K562 (cell line): ENCODE data around the gene RSPRY1. TPM values are rescaled to one million over a fixed set of nuclear protein-coding genes. Genes with fewer than 3 reads are reported as not detected.
"Not testable (repeated sequence)": the region's sequence is repeated elsewhere in the genome, so short reads cannot be mapped to it uniquely, and the experiment has no call there.

ENCODE experiments used
- ATAC-seq: fragments of 200-7000 bp; cut with Tn5 transposase; 3 replicates; pipeline ENCODE4 v1.9.1; 2020; ENCODE audit warnings: moderate library complexity
- BruUV-seq: library from RNA; stranded (reverse); fragments of 400-500 nt; replicated peaks from 2 replicates; lab custom pipeline; 2021; lab: Mats Ljungman, UMichigan
- CTCF ChIA-PET: fragments of 300-600 bp; formaldehyde crosslinking; extraction: SDS; loops from one replicate; lab custom pipeline; 2021; ENCODE audit warnings: low intra/inter-chr PET ratio; lab: Yijun Ruan, JAX
- POLR2A ChIA-PET: fragments of 300-600, 350-650 bp; sonication (Branson Sonifier 250); formaldehyde crosslinking; extraction: SDS; loops from one replicate; lab custom pipeline; 2021; ENCODE audit warnings: antibody characterized with exemption, inconsistent platforms; lab: Yijun Ruan, JAX
- DNase-seq, 4 experiments: peaks; one replicate each; pipeline versions ENCODE4 v3.0.0 to v3.0.0-alpha.2; 2011 to 2018; ENCODE audit warnings: low spot score in 3 of 4, mixed read lengths in 3 of 4; ENCODE audit errors: extremely low read depth in 1 of 4
- FAIRE-seq: peaks from 2 replicates; lab custom pipeline; 2011; peaks lifted over from hg19 to GRCh38; lab: Jason Lieb, UNC
- H2AFZ ChIP-seq: 2 replicates; pipeline ENCODE4 v1.6.0; 2011; ENCODE audit warnings: low read depth, low read length, control low read depth, inconsistent platforms
- H3K27ac ChIP-seq: fragments of 200-600 bp; 3 replicates; pipeline ENCODE4 v1.8.0; 2011; ENCODE audit warnings: low read depth, mild to moderate bottlenecking, control low read depth, inconsistent platforms, low read length, moderate library complexity, mixed read lengths; ENCODE audit errors: extremely low read depth
- H3K27me3 ChIP-seq, 2 experiments: fragments of 300-600 bp in 1 of 2; 2 replicates in 1 of 2; 3 replicates in 1 of 2; pipeline versions ENCODE4 v1.6.0 to v1.8.0; 2011; ENCODE audit warnings: inconsistent platforms in 2 of 2, low read length in 2 of 2, mild to moderate bottlenecking in 1 of 2, mixed read lengths in 1 of 2, moderate library complexity in 1 of 2; ENCODE audit not compliant: control insufficient read depth in 2 of 2, insufficient read depth in 2 of 2
- H3K36me3 ChIP-seq: fragments of 300-600 bp; 3 replicates; pipeline ENCODE4 v1.8.0; 2011; ENCODE audit warnings: mild to moderate bottlenecking, low read length, inconsistent platforms; ENCODE audit not compliant: control insufficient read depth, insufficient read depth
- H3K4me1 ChIP-seq, 2 experiments: fragments of 200-600 bp in 1 of 2; replicated peaks in 1 of 2; 2 replicates in 1 of 2; 3 replicates in 1 of 2; pipeline versions ENCODE4 v1.5.1 to v1.8.0; 2011; ENCODE audit warnings: inconsistent platforms in 2 of 2, low read length in 2 of 2, mild to moderate bottlenecking in 1 of 2, mixed read lengths in 1 of 2, moderate library complexity in 1 of 2; ENCODE audit not compliant: control insufficient read depth in 2 of 2, insufficient read depth in 2 of 2
- H3K4me2 ChIP-seq: 2 replicates; pipeline ENCODE4 v1.6.1; 2011; ENCODE audit warnings: low read length, control low read depth, inconsistent platforms, mixed read lengths; ENCODE audit not compliant: insufficient read depth
- H3K4me3 ChIP-seq: fragments of 200-600 bp; sonication (generic), shearing (Covaris generic); 2 replicates; pipeline ENCODE4 v1.5.1; 2016; ENCODE audit warnings: control low read depth, inconsistent platforms
- H3K79me2 ChIP-seq: fragments of 200-600 bp; 3 replicates; pipeline ENCODE4 v1.8.0; 2011; ENCODE audit warnings: low read length, inconsistent platforms; ENCODE audit not compliant: control insufficient read depth, insufficient read depth
- H3K9ac ChIP-seq, 2 experiments: 2 replicates each; pipeline versions ENCODE4 v1.6.0 to v1.6.1; 2011; ENCODE audit warnings: low read depth in 2 of 2, low read length in 2 of 2, control low read depth in 1 of 2, inconsistent platforms in 1 of 2, mild to moderate bottlenecking in 1 of 2, mixed read lengths in 1 of 2; ENCODE audit not compliant: insufficient read depth in 1 of 2
- H3K9me1 ChIP-seq: one replicate; pipeline ENCODE4 v1.6.0; 2011; ENCODE audit warnings: inconsistent platforms, mild to moderate bottlenecking, low read length, moderate library complexity; ENCODE audit not compliant: control insufficient read depth, insufficient read depth
- H3K9me3 ChIP-seq: replicated peaks from 2 replicates; pipeline ENCODE4 v1.5.1; 2011; ENCODE audit warnings: low read depth, low read length, inconsistent platforms; ENCODE audit not compliant: control insufficient read depth, insufficient read depth
- H4K20me1 ChIP-seq: replicated peaks from 2 replicates; pipeline ENCODE4 v1.6.1; 2011; ENCODE audit warnings: low read length, inconsistent platforms, mixed read lengths; ENCODE audit not compliant: control insufficient read depth, insufficient read depth
- ERF ChIP-seq: fragments of 450-650 bp; formaldehyde crosslinking; IDR thresholded peaks from 2 replicates; pipeline ENCODE4 v1.4.0; 2020; ENCODE audit warnings: mild to moderate bottlenecking, mixed read lengths
- ESRRA ChIP-seq: fragments of 450-650 bp; IDR thresholded peaks from 2 replicates; pipeline ENCODE4 v1.6.1; 2014; ENCODE audit warnings: low read depth, mild to moderate bottlenecking, moderate library complexity, borderline replicate concordance
- IRF1 ChIP-seq: sonication (generic); formaldehyde crosslinking; IDR thresholded peaks from 2 replicates; pipeline ENCODE4 v1.8.0; 2022; ENCODE audit warnings: missing genetic modification reagents, mild to moderate bottlenecking, borderline replicate concordance
- IRF9 ChIP-seq: fragments of 450-650 bp; IDR thresholded peaks from 2 replicates; pipeline ENCODE4 v1.6.1; 2016; ENCODE audit warnings: missing biosample characterization, missing genetic modification characterization
- KHSRP ChIP-seq: fragments of 450-650 bp; IDR thresholded peaks from 2 replicates; pipeline ENCODE4 v1.6.1; 2017
- MYNN ChIP-seq, 2 experiments: sonication (generic); formaldehyde crosslinking in 1 of 2; IDR thresholded peaks; 2 replicates each; pipeline versions ENCODE4 v1.5.0 to v1.6.1; 2016 to 2020; ENCODE audit warnings: antibody characterized with exemption in 1 of 2, missing genetic modification reagents in 1 of 2
- PRMT5 ChIP-seq: sonication (generic); formaldehyde crosslinking; IDR thresholded peaks from 2 replicates; pipeline ENCODE4 v1.5.0; 2020; ENCODE audit warnings: missing genetic modification reagents
- PTRF ChIP-seq: fragments of 450-650 bp; IDR thresholded peaks from 2 replicates; pipeline ENCODE4 v1.6.1; 2016; ENCODE audit warnings: mild to moderate bottlenecking, missing genetic modification characterization, missing compliant biosample characterization
- PYGO2 ChIP-seq: fragments of 450-650 bp; IDR thresholded peaks from 2 replicates; pipeline ENCODE4 v1.6.1; 2016; ENCODE audit warnings: mild to moderate bottlenecking, missing genetic modification characterization, moderate library complexity, missing compliant biosample characterization
- SFPQ ChIP-seq: fragments of 200-400 bp; formaldehyde crosslinking; IDR thresholded peaks from 2 replicates; pipeline ENCODE4 v1.6.1; 2017; ENCODE audit warnings: mild to moderate bottlenecking, low read depth, low read length, moderate library complexity
- WGBS: fragments of 100-300 bp; shearing (Covaris generic); methylation state at CpG from one replicate; pipeline ENCODE4 v1.1.6; 2016; ENCODE audit warnings: low coverage, mixed read lengths; ENCODE audit not compliant: insufficient coverage; ENCODE audit errors: missing lambda C conversion rate; 5-methylcytosine and 5-hydroxymethylcytosine counted together
- in situ Hi-C: fragments of 300-500 bp; cut with MboI; formaldehyde crosslinking; loops from 4 replicates; pipeline ENCODE4 v1.15.0; 2018; ENCODE audit warnings: inconsistent platforms, mixed read lengths
- intact Hi-C: fragments of 100-400 bp; cut with micrococcal nuclease; formaldehyde crosslinking; loops from 2 replicates; pipeline ENCODE4 v1.14.2; 2022
- polyA plus RNA-seq, 8 experiments: library from polyadenylated mRNA; depleted of rRNA in 4 of 8; stranded (reverse) in 5 of 8; unstranded in 3 of 8; fragments of >200 nt; fragmentation: Nextera tagmentation in 2 of 8; fragmentation: Illumina TruSeq in 1 of 8; extraction: Ambion mirVana in 2 of 8; extraction: Trizol in 1 of 8; gene quantifications; 2 replicates each; pipeline versions ENCODE4 v1.2.1 to v1.2.3, GENCODE V29; 2011 to 2014; ENCODE audit warnings: inconsistent platforms in 1 of 8, missing spikeins in 1 of 8
- total RNA-seq, 7 experiments: library from RNA; depleted of rRNA in 6 of 7; stranded (reverse); fragments of >200 nt in 6 of 7; fragmentation: Illumina TruSeq in 2 of 7; extraction: Trizol in 2 of 7; gene quantifications; 2 replicates each; pipeline versions ENCODE4 v1.2.1 to v1.2.3, GENCODE V29; 2011 to 2021; ENCODE audit warnings: low replicate concordance in 1 of 7

RSPRY1 gene
- total and polyA plus RNA-seq, 9 of the 15 experiments (the other 6 are each of a cell fraction or from before 2014, with no cell fraction given) = 10.2 to 27.8 (median 20.8) TPM

- peaks cover 96% of the 10 kb centered on the region for H3K79me2 ChIP-seq
- H3K9me3 ChIP-seq, H3K9me1 ChIP-seq, H3K36me3 ChIP-seq, H3K27me3 ChIP-seq, H3K4me1 ChIP-seq, ATAC-seq, H4K20me1 ChIP-seq, in situ Hi-C loops, BruUV-seq, H2AFZ ChIP-seq, DNase-seq, CTCF ChIA-PET: not testable (repeated sequence)
- TF ChIP-seq IRF9 (tag) = 0 out of 2 replicates have a peak, but pooled peaks have one; percentile 14
- H3K9ac ChIP-seq = peak overlapping the region in 1 of 2 experiments; percentile 88; a peak in 2 of 4 replicates
- peak; percentile 77 for FAIRE-seq
- peak overlapping the region; percentile 80; the same call in 2 of the 3 replicates for H3K27ac ChIP-seq
- intact Hi-C loops = loop anchor here (2.0 kb wide), 1 partner anchor 111 kb away; no protein-coding TSS in a partner anchor
- peak overlapping the region; percentile 94 for H3K4me3 ChIP-seq
- peak overlapping the region; percentile 97 for H3K4me2 ChIP-seq
- POLR2A ChIA-PET = interaction anchor here (0.7 to 1.1 kb wide), 4 partner anchors 25 to 257 kb away, joined by 3 to 4 read pairs (median 4); no protein-coding TSS in a partner anchor
- 29% methylated on average over 11 of the region's 18 CpGs for WGBS
These were observed 2.0 kb downstream of the RSPRY1 start for GRCh38 chr16:57187902-57188710.

GRCh38 chr16:57188711-57189002, 2.5 kb downstream of the RSPRY1 start:
- POLR2A ChIA-PET = interaction anchor here (0.8 kb wide), 1 partner anchor 256 kb away, joined by 4 read pairs; no protein-coding TSS in a partner anchor
- no TSS peak for BruUV-seq
- no peak for FAIRE-seq
- no peak overlapping the region for H2AFZ ChIP-seq
- intact Hi-C loops (no loop called here), in situ Hi-C loops (no loop called here)
- H3K9me3 ChIP-seq = no peaks in the 10 kb centered on the region
- no peaks in the 10 kb centered on the region for H3K9me1 ChIP-seq
- no peak overlapping the region for H3K9ac ChIP-seq
- H3K4me1 ChIP-seq = peaks cover 6 to 9% of the 10 kb centered on the region in 2 experiments
- H4K20me1 ChIP-seq = no peaks in the 10 kb centered on the region
- H3K27ac ChIP-seq = no peak overlapping the region
- peaks cover 95% of the 10 kb centered on the region for H3K79me2 ChIP-seq
- no peak for DNase-seq
- peaks cover 5% of the 10 kb centered on the region; the same call in 1 of the 3 replicates for H3K36me3 ChIP-seq
- ATAC-seq = no peak
- CTCF ChIA-PET = no interaction called here
- WGBS = 69% methylated on average over 9 of the region's 9 CpGs
- H3K4me2 ChIP-seq = peak overlapping the region; percentile 97; the same call in 1 of the 2 replicates
- peak overlapping the region; percentile 3; the same call in 1 of the 2 replicates for H3K4me3 ChIP-seq
- H3K27me3 ChIP-seq = no peaks in the 10 kb centered on the region
- no peak for TF ChIP-seq PTRF (tag)
- no peak for TF ChIP-seq ESRRA
- no peak for TF ChIP-seq ERF
- no peak for TF ChIP-seq PYGO2
- TF ChIP-seq KHSRP = no peak
- no peak for TF ChIP-seq IRF1 (CRISPR knock-in tag)
- no peak for TF ChIP-seq SFPQ
- no peak for TF ChIP-seq MYNN (IDR thresholded peaks at IDR 0.05)
- no peak for TF ChIP-seq MYNN (CRISPR knock-in tag; IDR thresholded peaks at IDR 0.05)
- no peak for TF ChIP-seq PRMT5
